Esophagus (tissue), 2 donors: ENCODE results near the gene HRNR. TPM values are rescaled to one million over a fixed set of nuclear protein-coding genes. Genes with fewer than 3 reads are reported as not detected.

ENCODE experiments used
- H3K27ac ChIP-seq, 2 donors: one replicate each; pipeline ENCODE4 v1.5.1; 2013; ENCODE audit warnings: low read depth in 2 of 2, mild to moderate bottlenecking in 2 of 2, inconsistent platforms in 1 of 2, low read length in 1 of 2, moderate library complexity in 1 of 2
- H3K27me3 ChIP-seq, 2 donors: one replicate each; pipeline ENCODE4 v1.6.1; 2013; ENCODE audit warnings: low read length in 2 of 2, control low read depth in 1 of 2, mild to moderate bottlenecking in 1 of 2; ENCODE audit not compliant: insufficient read depth in 2 of 2, control insufficient read depth in 1 of 2
- H3K36me3 ChIP-seq, 2 donors: one replicate each; pipeline ENCODE4 v1.6.1; 2013; ENCODE audit warnings: low read length in 1 of 2; ENCODE audit not compliant: control insufficient read depth in 2 of 2, insufficient read depth in 2 of 2
- H3K4me1 ChIP-seq, 2 donors: one replicate each; pipeline ENCODE4 v1.6.1; 2013; ENCODE audit warnings: low read length in 1 of 2; ENCODE audit not compliant: control insufficient read depth in 2 of 2, insufficient read depth in 2 of 2
- H3K4me3 ChIP-seq, 2 donors: one replicate each; pipeline ENCODE4 v1.5.1; 2013; ENCODE audit warnings: low read length in 2 of 2, mild to moderate bottlenecking in 2 of 2, low read depth in 1 of 2, moderate library complexity in 1 of 2
- H3K9me3 ChIP-seq, 2 donors: one replicate each; pipeline ENCODE4 v1.6.1; 2013; ENCODE audit warnings: mild to moderate bottlenecking in 2 of 2, low read depth in 1 of 2, low read length in 1 of 2, moderate library complexity in 1 of 2; ENCODE audit not compliant: control insufficient read depth in 2 of 2, insufficient read depth in 1 of 2
- WGBS, 2 donors: extraction: QIAGEN DNeasy Blood & Tissue Kit; methylation state at CpG; one replicate each; pipeline ENCODE4 v1.1.7; 2013; 5-methylcytosine and 5-hydroxymethylcytosine counted together
- polyA plus RNA-seq, 2 donors: library from polyadenylated mRNA; stranded (reverse); fragments of 200-250 nt; gene quantifications; one replicate each; pipeline ENCODE4 v1.2.3, GENCODE V29; 2013
- donor health status: healthy with polysubstance abuse.
- donor health status: Bipolar disorder and iron deficiency.

Gene HRNR
- polyA plus RNA-seq, 2 donors: 0.01 to 0.08 TPM

GRCh38 chr1:152190589-152190988 lies 33.4 kb downstream of the HRNR start:
- 24 to 43% methylated on average over 2 of the region's 2 CpGs for WGBS, 2 donors
- Histone ChIP-seq H3K4me3 (no peak overlapping the region), H3K36me3 (no peaks in the 10 kb centered on the region), H3K27me3 (no peaks in the 10 kb centered on the region), H3K4me1 (peaks cover 0 to 2% of the 10 kb centered on the region in 2 donors), H3K27ac (peak overlapping the region in 1 of 2 donors; percentile 85), H3K9me3 (no peaks in the 10 kb centered on the region)

GRCh38 chr1:152189657-152190442 lies 34.1 kb downstream of the HRNR start:
- 16 to 19% methylated on average over 9 of the region's 9 CpGs for WGBS, 2 donors
- H3K4me3 ChIP-seq: no peak overlapping the region
- no peaks in the 10 kb centered on the region for H3K36me3 ChIP-seq

GRCh38 chr1:152188673-152189591 lies 35.1 kb downstream of the HRNR start:
- Histone ChIP-seq H3K4me3 (peak overlapping the region; percentile 20 to 40), H3K4me1 (peaks cover 0 to 2% of the 10 kb centered on the region in 2 donors), H3K27me3 (no peaks in the 10 kb centered on the region), H3K9me3 (no peaks in the 10 kb centered on the region), H3K36me3 (no peaks in the 10 kb centered on the region), H3K27ac (peak overlapping the region in 1 of 2 donors; percentile 29)
- WGBS, 2 donors: 21 to 40% methylated on average over 61 to 62 of the region's 62 CpGs

More at GRCh38 chr1:152189657-152190442, 34.1 kb downstream of the HRNR start:
- H3K9me3 ChIP-seq: no peaks in the 10 kb centered on the region
- H3K27me3 ChIP-seq: no peaks in the 10 kb centered on the region
- H3K4me1 ChIP-seq: peaks cover 0 to 2% of the 10 kb centered on the region in 2 donors
- peak overlapping the region in 1 of 2 donors; percentile 15 for H3K27ac ChIP-seq

GRCh38 chr1:152186556-152187285 lies 37.3 kb downstream of the HRNR start:
- no peak overlapping the region for H3K4me3 ChIP-seq
- H3K4me1 ChIP-seq: peaks cover 0 to 4% of the 10 kb centered on the region in 2 donors
- no peaks in the 10 kb centered on the region for H3K27me3 ChIP-seq
- peak overlapping the region; percentile 60 to 78 for H3K27ac ChIP-seq
- 55 to 65% methylated on average over 5 of the region's 5 CpGs for WGBS, 2 donors
- no peaks in the 10 kb centered on the region for H3K9me3 ChIP-seq
- no peaks in the 10 kb centered on the region for H3K36me3 ChIP-seq

- no peaks in the 10 kb centered on the region for H3K9me3 ChIP-seq
- no peak overlapping the region for H3K4me3 ChIP-seq
- no peaks in the 10 kb centered on the region for H3K36me3 ChIP-seq
- WGBS, 2 donors: 28 to 34% methylated on average over 8 of the region's 8 CpGs
- H3K27ac ChIP-seq: peak overlapping the region in 1 of 2 donors; percentile 7
- H3K4me1 ChIP-seq: peaks cover 0 to 4% of the 10 kb centered on the region in 2 donors
- H3K27me3 ChIP-seq: no peaks in the 10 kb centered on the region
Measured at GRCh38 chr1:152185544-152186391, 38.2 kb downstream of the HRNR start.

- Histone ChIP-seq H3K4me1 (peaks cover 0 to 6% of the 10 kb centered on the region in 2 donors), H3K9me3 (no peaks in the 10 kb centered on the region), H3K4me3 (no peak overlapping the region), H3K36me3 (no peaks in the 10 kb centered on the region), H3K27me3 (no peaks in the 10 kb centered on the region), H3K27ac (peak overlapping the region; percentile 53 to 85)
- 27 to 42% methylated on average over 2 of the region's 2 CpGs for WGBS, 2 donors
Measured at GRCh38 chr1:152182944-152183361, 41.0 kb downstream of the HRNR start.

- Histone ChIP-seq H3K4me3 (no peak overlapping the region), H3K27me3 (no peaks in the 10 kb centered on the region), H3K9me3 (no peaks in the 10 kb centered on the region), H3K36me3 (no peaks in the 10 kb centered on the region), H3K27ac (peak overlapping the region in 1 of 2 donors; percentile 47), H3K4me1 (peaks cover 0 to 6% of the 10 kb centered on the region in 2 donors)
- WGBS, 2 donors: 56 to 60% methylated on average over 2 of the region's 2 CpGs
Measured at GRCh38 chr1:152182431-152182830, 41.6 kb downstream of the HRNR start.

- Histone ChIP-seq H3K36me3 (no peaks in the 10 kb centered on the region), H3K27me3 (no peaks in the 10 kb centered on the region), H3K27ac (peak overlapping the region in 1 of 2 donors; percentile 8), H3K9me3 (no peaks in the 10 kb centered on the region), H3K4me3 (no peak overlapping the region), H3K4me1 (peaks cover 0 to 4% of the 10 kb centered on the region in 2 donors)
- WGBS, 2 donors: 59 to 67% methylated on average over 1 of the region's 1 CpG
Measured at GRCh38 chr1:152179566-152179965, 44.4 kb downstream of the HRNR start.
